Endodermal cell (in vitro differentiated cells): ENCODE measurements around the gene TFAP2A. TPM values are rescaled to one million over a fixed set of nuclear protein-coding genes. Genes with fewer than 3 reads are reported as not detected.

Source experiments
- DNase-seq: peaks from one replicate; pipeline ENCODE4 v3.0.0-alpha.2; 2017
- H3K27ac ChIP-seq: 2 replicates; pipeline ENCODE4 v1.5.1; 2013; ENCODE audit warnings: mild to moderate bottlenecking, low read depth, low read length, moderate library complexity
- H3K27me3 ChIP-seq: 2 replicates; pipeline ENCODE4 v1.6.1; 2013; ENCODE audit warnings: mild to moderate bottlenecking, low read length, moderate library complexity; ENCODE audit not compliant: insufficient read depth, control insufficient read depth, poor library complexity, severe bottlenecking
- H3K36me3 ChIP-seq: 2 replicates; pipeline ENCODE4 v1.7.0; 2013; ENCODE audit warnings: mild to moderate bottlenecking, low read length, moderate library complexity; ENCODE audit not compliant: control insufficient read depth, insufficient read depth
- H3K4me1 ChIP-seq: one replicate; pipeline ENCODE4 v1.7.0; 2013; ENCODE audit warnings: low read length; ENCODE audit not compliant: control insufficient read depth, insufficient read depth
- H3K4me3 ChIP-seq: 2 replicates; pipeline ENCODE4 v1.5.1; 2013; ENCODE audit warnings: mild to moderate bottlenecking, low read length, moderate library complexity
- H3K9ac ChIP-seq: 2 replicates; pipeline ENCODE4 v1.6.1; 2013; ENCODE audit warnings: mild to moderate bottlenecking, low read length, moderate library complexity; ENCODE audit not compliant: poor library complexity, severe bottlenecking; ENCODE audit errors: extremely low read depth
- H3K9me3 ChIP-seq: 2 replicates; pipeline ENCODE4 v1.6.1; 2013; ENCODE audit warnings: mild to moderate bottlenecking, low read length, moderate library complexity; ENCODE audit not compliant: control insufficient read depth
- H3K27ac Mint-ChIP-seq: 2 replicates; pipeline ENCODE4 v1.8.0; 2020; ENCODE audit warnings: mixed read lengths
- H3K27me3 Mint-ChIP-seq: 2 replicates; pipeline ENCODE4 v1.8.0; 2021; ENCODE audit warnings: mild to moderate bottlenecking, mixed read lengths; ENCODE audit not compliant: insufficient read depth
- H3K36me3 Mint-ChIP-seq: 2 replicates; pipeline ENCODE4 v1.8.0; 2020; ENCODE audit warnings: low read depth, mixed read lengths
- H3K4me1 Mint-ChIP-seq: 2 replicates; pipeline ENCODE4 v1.8.0; 2020; ENCODE audit warnings: mixed read lengths
- H3K4me3 Mint-ChIP-seq: 2 replicates; pipeline ENCODE4 v1.8.0; 2020; ENCODE audit warnings: mild to moderate bottlenecking, moderate library complexity, mixed read lengths
- H3K9me3 Mint-ChIP-seq: 2 replicates; pipeline ENCODE4 v1.8.0; 2020; ENCODE audit warnings: mild to moderate bottlenecking, mixed read lengths
- WGBS, 2 experiments: methylation state at CpG; one replicate each; pipeline versions ENCODE4 v1.1.5 to v1.1.7; 2013; ENCODE audit warnings: missing lambda C conversion rate in 2 of 2, mixed read lengths in 1 of 2; ENCODE audit not compliant: insufficient coverage in 1 of 2, insufficient read length in 1 of 2; 5-methylcytosine and 5-hydroxymethylcytosine counted together
- total RNA-seq, 2 donors: library from RNA; stranded (reverse); fragmentation: NEBNext Ultra II Directional in 1 of 2; extraction: Animal tissue kit (Norgen Biotek cat#: 25700) in 1 of 2; gene quantifications; 2 replicates in 1 of 2; 3 replicates in 1 of 2; pipeline ENCODE4 v1.2.1, GENCODE V29; 2021
- TF ChIP-seq, protein P1 (sequence below): fragments of 200-600 bp; sonication (generic); conservative IDR thresholded peaks from 2 replicates; pipeline ENCODE4 v1.5.0; 2021; ENCODE audit warnings: antibody characterized with exemption, mild to moderate bottlenecking

The TFAP2A gene
- total RNA-seq, 2 donors from 2014 or later, result 0.51 to 0.69 TPM

DNA sequence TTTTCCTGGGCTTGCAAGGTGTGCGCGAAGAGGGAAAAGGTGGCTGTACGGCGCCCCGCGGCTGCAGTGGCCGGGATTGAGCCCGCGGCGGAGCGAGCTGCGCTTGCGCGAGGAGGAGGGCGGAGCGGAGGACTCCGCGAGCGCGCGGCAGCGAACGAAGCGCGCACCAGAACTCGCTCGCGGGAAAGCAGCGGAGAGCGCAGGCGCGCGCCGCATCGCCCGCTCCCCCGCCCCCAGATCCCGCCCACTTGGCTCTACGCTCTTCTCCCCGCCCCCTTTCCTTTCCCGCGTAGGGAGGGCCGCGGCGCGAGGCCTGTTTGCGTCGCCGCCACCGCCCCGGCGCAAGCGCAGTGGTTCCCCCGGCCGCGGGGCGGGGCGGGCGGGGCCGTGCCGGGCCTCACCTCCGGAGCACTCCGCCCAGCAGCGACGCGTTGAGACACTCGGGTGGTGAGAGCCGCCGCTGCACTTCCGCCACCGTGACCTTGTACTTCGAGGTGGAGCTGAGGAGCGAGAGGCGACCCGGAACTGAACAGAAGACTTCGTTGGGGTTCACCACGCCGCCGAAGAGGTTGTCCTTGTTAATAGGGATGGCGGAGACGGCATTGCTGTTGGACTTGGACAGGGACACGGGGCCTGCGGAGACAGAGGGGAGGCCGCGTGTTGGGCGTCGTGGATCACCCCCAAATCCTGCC lies 10.6 kb downstream of the TFAP2A start:
- peak overlapping the region; percentile 75 for H3K4me3 Mint-ChIP-seq
- peak overlapping the region; percentile 36 for H3K9ac ChIP-seq
- H3K27me3 ChIP-seq, result peaks cover 88% of the 10 kb centered on the region

DNA sequence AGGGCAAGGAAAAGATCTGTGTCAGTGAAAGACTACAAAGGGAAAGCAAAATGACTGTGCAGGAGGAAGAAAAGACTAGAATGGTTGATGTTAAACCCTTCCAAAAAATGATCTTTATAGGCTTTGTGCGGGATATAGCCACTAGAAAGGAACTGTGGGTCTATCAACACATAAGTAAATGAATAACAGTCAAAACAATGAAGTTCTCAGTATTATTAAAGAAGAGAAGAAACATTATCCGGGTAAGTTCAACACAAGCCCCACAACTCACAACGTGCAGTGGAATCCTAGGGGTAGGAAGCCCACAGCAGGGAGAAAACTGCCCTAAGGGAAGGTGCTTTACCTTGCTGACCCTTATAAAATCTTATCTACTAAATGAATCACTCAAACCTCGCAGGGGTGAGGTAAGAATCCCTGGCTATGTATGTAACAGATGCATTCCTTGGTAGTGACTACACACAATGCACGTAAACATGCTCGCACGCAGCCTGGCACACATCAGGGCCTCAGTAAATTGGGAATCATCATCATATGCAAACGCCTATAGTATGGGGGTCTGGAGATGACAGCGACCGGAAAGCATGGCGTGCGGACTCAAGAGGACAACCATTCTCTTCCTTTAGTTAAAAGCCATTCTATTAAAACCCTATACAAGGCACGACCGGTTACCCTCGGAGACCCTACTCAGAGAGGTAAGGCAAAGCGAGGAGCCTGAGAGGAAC lies 11.3 kb downstream of the TFAP2A start:
- WGBS, 2 experiments, result 0 to 4% methylated on average over 3 to 15 of the region's 16 CpGs
- Mint-ChIP-seq H3K4me3 (peak overlapping the region; percentile 75), H3K4me1 (peaks cover 35% of the 10 kb centered on the region), H3K27ac (no peak overlapping the region), H3K27me3 (peaks cover 92% of the 10 kb centered on the region), H3K9me3 (no peaks in the 10 kb centered on the region), H3K36me3 (no peaks in the 10 kb centered on the region)
- DNase-seq, result no peak
- Histone ChIP-seq H3K36me3 (no peaks in the 10 kb centered on the region), H3K9me3 (no peaks in the 10 kb centered on the region), H3K27me3 (peaks cover 88% of the 10 kb centered on the region), H3K27ac (no peak overlapping the region), H3K4me3 (peak overlapping the region; percentile 77), H3K9ac (no peak overlapping the region), H3K4me1 (no peaks in the 10 kb centered on the region)
- TF ChIP-seq, protein P1, sequence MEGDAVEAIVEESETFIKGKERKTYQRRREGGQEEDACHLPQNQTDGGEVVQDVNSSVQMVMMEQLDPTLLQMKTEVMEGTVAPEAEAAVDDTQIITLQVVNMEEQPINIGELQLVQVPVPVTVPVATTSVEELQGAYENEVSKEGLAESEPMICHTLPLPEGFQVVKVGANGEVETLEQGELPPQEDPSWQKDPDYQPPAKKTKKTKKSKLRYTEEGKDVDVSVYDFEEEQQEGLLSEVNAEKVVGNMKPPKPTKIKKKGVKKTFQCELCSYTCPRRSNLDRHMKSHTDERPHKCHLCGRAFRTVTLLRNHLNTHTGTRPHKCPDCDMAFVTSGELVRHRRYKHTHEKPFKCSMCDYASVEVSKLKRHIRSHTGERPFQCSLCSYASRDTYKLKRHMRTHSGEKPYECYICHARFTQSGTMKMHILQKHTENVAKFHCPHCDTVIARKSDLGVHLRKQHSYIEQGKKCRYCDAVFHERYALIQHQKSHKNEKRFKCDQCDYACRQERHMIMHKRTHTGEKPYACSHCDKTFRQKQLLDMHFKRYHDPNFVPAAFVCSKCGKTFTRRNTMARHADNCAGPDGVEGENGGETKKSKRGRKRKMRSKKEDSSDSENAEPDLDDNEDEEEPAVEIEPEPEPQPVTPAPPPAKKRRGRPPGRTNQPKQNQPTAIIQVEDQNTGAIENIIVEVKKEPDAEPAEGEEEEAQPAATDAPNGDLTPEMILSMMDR, result no peak

More for the DNA sequence above, 10.6 kb downstream of the TFAP2A start:
- TF ChIP-seq, protein P1, result peak; percentile 66
- H3K4me3 ChIP-seq, result peak overlapping the region; percentile 81
- WGBS, 2 experiments, result 0 to 1% methylated on average over 44 to 87 of the region's 87 CpGs
- peak overlapping the region; percentile 91 for H3K27ac Mint-ChIP-seq
- no peaks in the 10 kb centered on the region for H3K9me3 ChIP-seq
- no peaks in the 10 kb centered on the region for H3K36me3 ChIP-seq
- no peaks in the 10 kb centered on the region for H3K4me1 ChIP-seq
- H3K9me3 Mint-ChIP-seq, result no peaks in the 10 kb centered on the region
- no peak overlapping the region for H3K27ac ChIP-seq
- H3K36me3 Mint-ChIP-seq, result no peaks in the 10 kb centered on the region
- peaks cover 92% of the 10 kb centered on the region for H3K27me3 Mint-ChIP-seq
- H3K4me1 Mint-ChIP-seq, result peaks cover 32% of the 10 kb centered on the region
- DNase-seq, result peak; percentile 98

DNA sequence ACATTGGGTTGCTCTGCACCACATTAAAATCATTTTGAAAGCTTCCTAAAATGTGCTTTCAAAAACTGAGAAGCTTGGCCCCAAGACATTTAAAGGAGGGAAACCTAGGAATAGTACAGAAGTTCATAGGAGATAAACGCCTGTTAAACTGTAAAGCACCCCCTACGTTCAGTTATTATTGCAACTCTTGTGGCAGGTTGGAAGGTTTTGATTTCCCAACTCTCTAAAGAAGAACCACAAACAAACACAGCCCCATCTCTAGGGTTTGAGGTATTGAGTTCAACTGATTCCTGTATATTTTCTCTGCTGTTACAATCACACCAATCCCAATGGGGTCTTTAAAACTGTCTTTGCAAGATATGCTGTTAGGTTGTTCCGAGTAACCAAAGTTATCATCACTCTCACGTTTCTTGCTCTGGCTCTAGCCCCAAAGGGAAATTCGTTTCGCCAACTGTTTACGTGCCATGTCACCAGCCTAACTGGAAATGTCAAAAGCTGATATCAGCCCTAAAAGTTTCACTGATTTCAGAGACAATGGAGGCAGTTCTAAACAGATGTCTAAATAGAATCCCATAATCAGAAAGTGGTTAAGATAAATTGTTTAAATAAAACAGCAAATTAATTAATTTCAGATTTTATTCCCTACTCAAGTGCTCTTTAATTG lies 12.1 kb downstream of the TFAP2A start:
- Histone ChIP-seq H3K4me3 (no peak overlapping the region), H3K27ac (no peak overlapping the region), H3K36me3 (no peaks in the 10 kb centered on the region), H3K27me3 (peaks cover 87% of the 10 kb centered on the region), H3K4me1 (no peaks in the 10 kb centered on the region), H3K9ac (no peak overlapping the region), H3K9me3 (no peaks in the 10 kb centered on the region)
- Mint-ChIP-seq H3K27ac (no peak overlapping the region), H3K27me3 (peaks cover 92% of the 10 kb centered on the region), H3K4me1 (peaks cover 39% of the 10 kb centered on the region), H3K9me3 (no peaks in the 10 kb centered on the region), H3K4me3 (peak overlapping the region; percentile 75), H3K36me3 (no peaks in the 10 kb centered on the region)
- WGBS, 2 experiments, result 74 to 77% methylated on average over 7 of the region's 7 CpGs
- no peak for DNase-seq
- TF ChIP-seq, protein P1, result no peak
